GM23338 (cell line): ENCODE measurements around the gene ADGRG4. TPM values are rescaled to one million over a fixed set of nuclear protein-coding genes. Genes with fewer than 3 reads are reported as not detected.

Experiments used
- ATAC-seq: fragments of 200-7000 bp; cut with Tn5 transposase; 3 replicates; pipeline ENCODE4 v1.9.1; 2020
- DNase-seq: peaks from one replicate; pipeline ENCODE4 v3.0.0-alpha.2; 2015; ENCODE audit warnings: low spot score
- H2AFZ ChIP-seq: fragments of 200-600 bp; sonication (generic); 2 replicates; pipeline ENCODE4 v1.8.0; 2016; ENCODE audit warnings: antibody characterized with exemption, mild to moderate bottlenecking, moderate library complexity
- H3F3A ChIP-seq: fragments of 200-600 bp; sonication (generic); replicated peaks from 2 replicates; pipeline ENCODE4 v1.8.0; 2017; ENCODE audit warnings: antibody characterized with exemption, mixed run types, low read depth
- H3K27ac ChIP-seq: fragments of 200-600 bp; sonication (generic); 2 replicates; pipeline ENCODE4 v1.6.1; 2016; ENCODE audit warnings: low read depth
- H3K27me3 ChIP-seq: fragments of 200-600 bp; sonication (generic); 2 replicates; pipeline ENCODE4 v1.8.0; 2016; ENCODE audit warnings: mild to moderate bottlenecking, mixed run types, moderate library complexity; ENCODE audit not compliant: insufficient read depth
- H3K36me3 ChIP-seq: fragments of 200-600 bp; sonication (generic); 2 replicates; pipeline ENCODE4 v1.8.0; 2016; ENCODE audit warnings: mild to moderate bottlenecking; ENCODE audit not compliant: insufficient read depth
- H3K4me1 ChIP-seq: fragments of 200-600 bp; sonication (generic); 2 replicates; pipeline ENCODE4 v1.8.0; 2016; ENCODE audit warnings: mild to moderate bottlenecking, moderate library complexity; ENCODE audit not compliant: insufficient read depth
- H3K4me2 ChIP-seq: fragments of 200-600 bp; sonication (generic); 2 replicates; pipeline ENCODE4 v1.7.1; 2017; ENCODE audit warnings: mixed run types
- H3K4me3 ChIP-seq: fragments of 200-600 bp; sonication (generic); 2 replicates; pipeline ENCODE4 v1.6.1; 2016; ENCODE audit warnings: mixed run types
- H3K79me2 ChIP-seq: fragments of 200-600 bp; sonication (generic); replicated peaks from 2 replicates; pipeline ENCODE4 v1.8.0; 2017; ENCODE audit warnings: mild to moderate bottlenecking; ENCODE audit not compliant: insufficient read depth
- H3K9me2 ChIP-seq: fragments of 200-600 bp; sonication (generic); 2 replicates; pipeline ENCODE4 v1.8.0; 2017; ENCODE audit not compliant: insufficient read depth
- H4K20me1 ChIP-seq: fragments of 200-600 bp; sonication (generic); replicated peaks from 2 replicates; pipeline ENCODE4 v1.8.0; 2017; ENCODE audit warnings: mild to moderate bottlenecking; ENCODE audit not compliant: insufficient read depth
- H3K27ac Mint-ChIP-seq: 2 replicates; pipeline ENCODE4 v1.8.0; 2020; ENCODE audit warnings: inconsistent platforms, mild to moderate bottlenecking, moderate library complexity, mixed read lengths
- H3K27me3 Mint-ChIP-seq: 3 replicates; pipeline ENCODE4 v1.8.0; 2022; ENCODE audit warnings: low read depth, mild to moderate bottlenecking, moderate library complexity, mixed read lengths, inconsistent platforms; ENCODE audit not compliant: insufficient read depth, poor library complexity
- H3K36me3 Mint-ChIP-seq: 3 replicates; pipeline ENCODE4 v1.8.0; 2021; ENCODE audit warnings: low read depth, mild to moderate bottlenecking, inconsistent platforms, moderate library complexity, mixed read lengths
- H3K4me1 Mint-ChIP-seq: 3 replicates; pipeline ENCODE4 v1.8.0; 2020; ENCODE audit warnings: mild to moderate bottlenecking, inconsistent platforms, mixed read lengths
- H3K4me3 Mint-ChIP-seq: 3 replicates; pipeline ENCODE4 v1.8.0; 2021; ENCODE audit warnings: moderate library complexity, mild to moderate bottlenecking, inconsistent platforms, mixed read lengths
- H3K9me3 Mint-ChIP-seq: 3 replicates; pipeline ENCODE4 v1.8.0; 2020; ENCODE audit warnings: moderate library complexity, mild to moderate bottlenecking, inconsistent platforms, mixed read lengths
- CREB1 ChIP-seq: fragments of 250-450 bp; sonication (Bioruptor Pico); IDR thresholded peaks from 2 replicates; pipeline ENCODE4 v1.5.0; 2020; ENCODE audit warnings: low read depth, mild to moderate bottlenecking, moderate library complexity
- EZH2 ChIP-seq: fragments of 200-600 bp; sonication (generic); IDR thresholded peaks from one replicate; pipeline ENCODE4 v1.8.0; 2017; ENCODE audit warnings: antibody characterized with exemption, mild to moderate bottlenecking, low read depth; ENCODE audit not compliant: unreplicated experiment
- EZH2phosphoT487 ChIP-seq: fragments of 200-600 bp; sonication (generic); IDR thresholded peaks from one replicate; pipeline ENCODE4 v1.8.1; 2018; ENCODE audit warnings: antibody characterized with exemption; ENCODE audit not compliant: unreplicated experiment
- JUNB ChIP-seq: IDR thresholded peaks from one replicate; pipeline ENCODE4 v1.6.1; 2016; ENCODE audit warnings: antibody characterized with exemption; ENCODE audit not compliant: unreplicated experiment
- NANOG ChIP-seq: IDR thresholded peaks from 2 replicates; pipeline ENCODE4 v1.6.1; 2016; ENCODE audit warnings: antibody characterized with exemption, borderline replicate concordance
- ZNF114 ChIP-seq: fragments of 250-450 bp; sonication (Bioruptor Pico); IDR thresholded peaks from 2 replicates; pipeline ENCODE4 v1.5.0; 2020; ENCODE audit warnings: mild to moderate bottlenecking, moderate library complexity
- polyA plus RNA-seq: library from polyadenylated mRNA; unstranded; fragments of >200 nt; fragmentation: Nextera tagmentation; extraction: Ambion mirVana; gene quantifications from 2 replicates; pipeline ENCODE4 v1.2.1, GENCODE V29; 2016
- total RNA-seq: library from RNA; depleted of rRNA; stranded (reverse); fragments of >200 nt; shearing (Covaris generic); gene quantifications from 2 replicates; pipeline ENCODE4 v1.2.3, GENCODE V29; 2014
- TF ChIP-seq, protein P1 (sequence below): IDR thresholded peaks from one replicate; pipeline ENCODE4 v1.6.1; 2018; ENCODE audit warnings: antibody characterized with exemption; ENCODE audit not compliant: unreplicated experiment
- TF ChIP-seq, protein P2 (sequence below), 2 experiments: fragments of 200-600 bp in 1 of 2; sonication (generic) in 1 of 2; conservative IDR thresholded peaks; 2 replicates each; pipeline versions ENCODE4 v1.5.1 to v1.6.1; 2016 to 2017; ENCODE audit warnings: antibody characterized with exemption in 2 of 2, low read depth in 2 of 2, mild to moderate bottlenecking in 2 of 2, moderate library complexity in 1 of 2

Gene ADGRG4
- total and polyA plus RNA-seq, 2 experiments from 2014 or later = not detected

DNA sequence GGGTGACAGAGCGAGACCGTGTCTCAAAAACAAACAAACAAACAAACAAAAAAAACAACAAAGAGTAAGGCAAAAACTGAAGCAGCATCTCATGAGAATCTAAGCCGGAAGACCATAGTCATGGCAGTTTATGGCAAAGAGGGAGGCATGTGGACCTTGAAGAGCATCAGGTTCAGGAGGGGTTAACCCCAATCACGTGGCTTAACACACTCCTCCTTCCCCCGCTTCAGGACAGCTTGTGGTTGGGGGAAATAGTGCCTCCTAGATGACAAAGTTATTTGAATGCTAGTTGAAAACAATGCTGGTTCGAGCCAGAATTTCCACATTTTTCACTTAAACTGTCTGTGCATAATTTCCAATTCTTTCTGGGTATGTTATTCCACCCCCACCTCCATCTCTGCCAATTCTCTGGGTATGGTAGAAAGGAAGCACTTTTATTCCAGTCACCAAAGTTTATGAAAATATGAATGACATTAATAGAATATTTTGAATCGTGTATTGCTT lies 37.9 kb upstream of the ADGRG4 start:
- no peak overlapping the region for H3K27ac Mint-ChIP-seq

DNA sequence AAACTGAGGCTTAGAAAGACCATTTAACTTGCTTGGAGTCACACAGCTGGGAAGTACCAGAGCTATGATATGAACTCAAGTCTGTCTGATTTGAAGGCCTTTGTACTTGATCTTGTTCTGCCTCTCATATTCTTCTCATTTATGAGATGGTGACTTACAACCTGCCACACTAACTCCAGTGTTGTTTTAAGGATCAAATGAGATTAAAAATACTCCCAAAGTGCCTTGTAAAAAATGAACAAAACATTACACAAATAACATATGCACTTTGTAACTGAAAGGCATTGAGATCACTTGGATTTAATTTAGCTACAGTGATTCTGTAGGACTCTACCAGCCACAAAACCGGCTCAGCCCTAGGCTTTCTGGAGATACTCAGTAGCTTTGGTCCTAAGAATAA lies 33.9 kb upstream of the ADGRG4 start:
- Mint-ChIP-seq H3K9me3 (no peaks in the 10 kb centered on the region), H3K4me3 (no peak overlapping the region), H3K4me1 (no peaks in the 10 kb centered on the region; the same call in 2 of the 3 replicates), H3K27me3 (peaks cover 4% of the 10 kb centered on the region), H3K36me3 (no peaks in the 10 kb centered on the region), H3K27ac (no peak overlapping the region)
- Histone ChIP-seq H3F3A (no peaks in the 10 kb centered on the region), H4K20me1 (no peaks in the 10 kb centered on the region), H3K27ac (no peak overlapping the region), H3K36me3 (no peaks in the 10 kb centered on the region), H3K4me1 (no peaks in the 10 kb centered on the region), H3K4me3 (no peak overlapping the region), H3K9me2 (no peaks in the 10 kb centered on the region), H2AFZ (no peak overlapping the region), H3K27me3 (no peaks in the 10 kb centered on the region), H3K79me2 (no peaks in the 10 kb centered on the region), H3K4me2 (no peak overlapping the region)
- TF ChIP-seq EZH2phosphoT487 = no peak
- TF ChIP-seq CREB1 (CRISPR knock-in tag) = no peak
- no peak for TF ChIP-seq EZH2
- TF ChIP-seq, protein P1, sequence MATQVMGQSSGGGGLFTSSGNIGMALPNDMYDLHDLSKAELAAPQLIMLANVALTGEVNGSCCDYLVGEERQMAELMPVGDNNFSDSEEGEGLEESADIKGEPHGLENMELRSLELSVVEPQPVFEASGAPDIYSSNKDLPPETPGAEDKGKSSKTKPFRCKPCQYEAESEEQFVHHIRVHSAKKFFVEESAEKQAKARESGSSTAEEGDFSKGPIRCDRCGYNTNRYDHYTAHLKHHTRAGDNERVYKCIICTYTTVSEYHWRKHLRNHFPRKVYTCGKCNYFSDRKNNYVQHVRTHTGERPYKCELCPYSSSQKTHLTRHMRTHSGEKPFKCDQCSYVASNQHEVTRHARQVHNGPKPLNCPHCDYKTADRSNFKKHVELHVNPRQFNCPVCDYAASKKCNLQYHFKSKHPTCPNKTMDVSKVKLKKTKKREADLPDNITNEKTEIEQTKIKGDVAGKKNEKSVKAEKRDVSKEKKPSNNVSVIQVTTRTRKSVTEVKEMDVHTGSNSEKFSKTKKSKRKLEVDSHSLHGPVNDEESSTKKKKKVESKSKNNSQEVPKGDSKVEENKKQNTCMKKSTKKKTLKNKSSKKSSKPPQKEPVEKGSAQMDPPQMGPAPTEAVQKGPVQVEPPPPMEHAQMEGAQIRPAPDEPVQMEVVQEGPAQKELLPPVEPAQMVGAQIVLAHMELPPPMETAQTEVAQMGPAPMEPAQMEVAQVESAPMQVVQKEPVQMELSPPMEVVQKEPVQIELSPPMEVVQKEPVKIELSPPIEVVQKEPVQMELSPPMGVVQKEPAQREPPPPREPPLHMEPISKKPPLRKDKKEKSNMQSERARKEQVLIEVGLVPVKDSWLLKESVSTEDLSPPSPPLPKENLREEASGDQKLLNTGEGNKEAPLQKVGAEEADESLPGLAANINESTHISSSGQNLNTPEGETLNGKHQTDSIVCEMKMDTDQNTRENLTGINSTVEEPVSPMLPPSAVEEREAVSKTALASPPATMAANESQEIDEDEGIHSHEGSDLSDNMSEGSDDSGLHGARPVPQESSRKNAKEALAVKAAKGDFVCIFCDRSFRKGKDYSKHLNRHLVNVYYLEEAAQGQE = no peak
- TF ChIP-seq, protein P2, sequence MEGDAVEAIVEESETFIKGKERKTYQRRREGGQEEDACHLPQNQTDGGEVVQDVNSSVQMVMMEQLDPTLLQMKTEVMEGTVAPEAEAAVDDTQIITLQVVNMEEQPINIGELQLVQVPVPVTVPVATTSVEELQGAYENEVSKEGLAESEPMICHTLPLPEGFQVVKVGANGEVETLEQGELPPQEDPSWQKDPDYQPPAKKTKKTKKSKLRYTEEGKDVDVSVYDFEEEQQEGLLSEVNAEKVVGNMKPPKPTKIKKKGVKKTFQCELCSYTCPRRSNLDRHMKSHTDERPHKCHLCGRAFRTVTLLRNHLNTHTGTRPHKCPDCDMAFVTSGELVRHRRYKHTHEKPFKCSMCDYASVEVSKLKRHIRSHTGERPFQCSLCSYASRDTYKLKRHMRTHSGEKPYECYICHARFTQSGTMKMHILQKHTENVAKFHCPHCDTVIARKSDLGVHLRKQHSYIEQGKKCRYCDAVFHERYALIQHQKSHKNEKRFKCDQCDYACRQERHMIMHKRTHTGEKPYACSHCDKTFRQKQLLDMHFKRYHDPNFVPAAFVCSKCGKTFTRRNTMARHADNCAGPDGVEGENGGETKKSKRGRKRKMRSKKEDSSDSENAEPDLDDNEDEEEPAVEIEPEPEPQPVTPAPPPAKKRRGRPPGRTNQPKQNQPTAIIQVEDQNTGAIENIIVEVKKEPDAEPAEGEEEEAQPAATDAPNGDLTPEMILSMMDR (conservative IDR thresholded peaks at IDR 0.05; ENCODE audit: low read depth in 2 of 2) = no peak
- no peak for DNase-seq
- ATAC-seq = no peak

More for the DNA sequence above, 37.9 kb upstream of the ADGRG4 start:
- no peak overlapping the region for H2AFZ ChIP-seq
- H3K36me3 ChIP-seq = no peaks in the 10 kb centered on the region
- ATAC-seq = peak; percentile 65
- no peaks in the 10 kb centered on the region for H3K27me3 ChIP-seq
- Mint-ChIP-seq H3K9me3 (no peaks in the 10 kb centered on the region), H3K36me3 (no peaks in the 10 kb centered on the region), H3K4me1 (peaks cover 10% of the 10 kb centered on the region), H3K27me3 (peaks cover 4% of the 10 kb centered on the region), H3K4me3 (no peak overlapping the region)
- H3K27ac ChIP-seq = no peak overlapping the region
- no peaks in the 10 kb centered on the region for H4K20me1 ChIP-seq
- no peaks in the 10 kb centered on the region for H3F3A ChIP-seq
- H3K4me1 ChIP-seq = no peaks in the 10 kb centered on the region
- no peaks in the 10 kb centered on the region for H3K9me2 ChIP-seq
- H3K4me2 ChIP-seq = no peak overlapping the region
- H3K4me3 ChIP-seq = no peak overlapping the region
- TF ChIP-seq ZNF114 (CRISPR knock-in tag) (no peak), EZH2phosphoT487 (no peak), JUNB (no peak), CREB1 (CRISPR knock-in tag) (no peak), NANOG (no peak)
- TF ChIP-seq, protein P2 (conservative IDR thresholded peaks at IDR 0.05; ENCODE audit: low read depth in 2 of 2) = peak in 1 of 2 experiments; percentile 21; a peak in 1 of 4 replicates
- DNase-seq = peak; percentile 46
- no peaks in the 10 kb centered on the region for H3K79me2 ChIP-seq
